Measurements from ENCODE around the gene GOLGA3. TPM values are rescaled to one million over a fixed set of nuclear protein-coding genes. Genes with fewer than 3 reads are reported as not detected.
"Not testable (repeated sequence)": the region's sequence is repeated elsewhere in the genome, so short reads cannot be mapped to it uniquely, and the experiment has no call there.

GOLGA3 gene
- polyA plus RNA-seq, 12 donors: 29.6 to 59.2 (median 43.8) TPM; not detected in 1

GRCh38 chr12:132848521-132848920, 19.9 kb upstream of the GOLGA3 start:
- DNase-seq: no peak

GRCh38 chr12:132847363-132848356, 19.0 kb upstream of the GOLGA3 start:
- DNase-seq: no peak

GRCh38 chr12:132844681-132845080, 16.0 kb upstream of the GOLGA3 start:
- not testable (repeated sequence) for DNase-seq

- no peak for DNase-seq
These were observed 13.9 kb upstream of the GOLGA3 start for GRCh38 chr12:132842449-132843045.

GRCh38 chr12:132841151-132841550, 12.5 kb upstream of the GOLGA3 start:
- DNase-seq: no peak

GRCh38 chr12:132840536-132840935, 11.9 kb upstream of the GOLGA3 start:
- no peak for DNase-seq

GRCh38 chr12:132839558-132840235, 11.0 kb upstream of the GOLGA3 start:
- no peak for DNase-seq

- no peak for DNase-seq
These were observed 9.9 kb upstream of the GOLGA3 start for GRCh38 chr12:132838410-132839080.

GRCh38 chr12:132837693-132838409, 9.2 kb upstream of the GOLGA3 start:
- DNase-seq: peak; percentile 57

- no peak for DNase-seq
These were observed 8.2 kb upstream of the GOLGA3 start for GRCh38 chr12:132836795-132837331.

- not testable (repeated sequence) for DNase-seq
These were observed 7.6 kb upstream of the GOLGA3 start for GRCh38 chr12:132836230-132836629.

GRCh38 chr12:132835076-132836025, 6.7 kb upstream of the GOLGA3 start:
- DNase-seq: no peak

- DNase-seq: no peak
These were observed 5.6 kb upstream of the GOLGA3 start for GRCh38 chr12:132834181-132834711.

- no peak for DNase-seq
These were observed 4.7 kb upstream of the GOLGA3 start for GRCh38 chr12:132833341-132833740.

GRCh38 chr12:132831771-132832170, 3.1 kb upstream of the GOLGA3 start:
- DNase-seq: no peak

GRCh38 chr12:132827763-132828703, 636 bp downstream of the GOLGA3 start:
- DNase-seq: peak; percentile 29

GRCh38 chr12:132825861-132826260, 2.8 kb downstream of the GOLGA3 start:
- DNase-seq: no peak

GRCh38 chr12:132825089-132825488, 3.6 kb downstream of the GOLGA3 start:
- DNase-seq: no peak
